GM19099 (cell line): ENCODE results near the gene PIP4K2C.

Experiments
- POLR2A ChIP-seq: IDR thresholded peaks from 3 replicates; pipeline ENCODE4 v1.6.1; 2011; ENCODE audit warnings: low read depth; ENCODE audit not compliant: insufficient read length; ENCODE audit errors: extremely low read depth

PIP4K2C gene

DNA sequence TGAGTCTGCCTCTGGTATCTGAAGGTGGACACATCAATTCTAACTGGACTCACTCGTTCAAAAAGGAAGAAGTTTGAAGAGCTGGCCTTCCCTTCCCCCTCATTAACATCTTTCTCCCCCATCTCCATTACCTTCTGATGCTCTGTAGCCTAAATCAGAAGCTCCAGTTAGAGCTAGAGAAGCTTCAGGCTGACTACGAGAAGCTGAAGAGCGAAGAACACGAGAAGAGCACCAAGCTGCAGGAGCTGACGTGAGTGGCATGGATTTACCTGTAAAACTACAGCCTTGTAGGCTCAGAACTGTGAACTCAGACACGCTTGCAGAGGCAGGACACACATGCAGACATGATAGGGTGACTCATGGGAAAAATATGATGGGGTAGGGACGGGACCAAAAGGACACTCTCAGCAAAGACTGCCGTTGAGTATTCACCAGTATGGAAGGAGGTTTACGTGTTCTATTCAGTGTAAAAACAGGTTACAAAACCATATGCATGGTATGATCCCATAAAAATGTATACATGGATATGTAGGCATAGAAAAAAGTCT is 14.3 kb upstream of the PIP4K2C start:
- TF ChIP-seq POLR2A, result no peak

DNA sequence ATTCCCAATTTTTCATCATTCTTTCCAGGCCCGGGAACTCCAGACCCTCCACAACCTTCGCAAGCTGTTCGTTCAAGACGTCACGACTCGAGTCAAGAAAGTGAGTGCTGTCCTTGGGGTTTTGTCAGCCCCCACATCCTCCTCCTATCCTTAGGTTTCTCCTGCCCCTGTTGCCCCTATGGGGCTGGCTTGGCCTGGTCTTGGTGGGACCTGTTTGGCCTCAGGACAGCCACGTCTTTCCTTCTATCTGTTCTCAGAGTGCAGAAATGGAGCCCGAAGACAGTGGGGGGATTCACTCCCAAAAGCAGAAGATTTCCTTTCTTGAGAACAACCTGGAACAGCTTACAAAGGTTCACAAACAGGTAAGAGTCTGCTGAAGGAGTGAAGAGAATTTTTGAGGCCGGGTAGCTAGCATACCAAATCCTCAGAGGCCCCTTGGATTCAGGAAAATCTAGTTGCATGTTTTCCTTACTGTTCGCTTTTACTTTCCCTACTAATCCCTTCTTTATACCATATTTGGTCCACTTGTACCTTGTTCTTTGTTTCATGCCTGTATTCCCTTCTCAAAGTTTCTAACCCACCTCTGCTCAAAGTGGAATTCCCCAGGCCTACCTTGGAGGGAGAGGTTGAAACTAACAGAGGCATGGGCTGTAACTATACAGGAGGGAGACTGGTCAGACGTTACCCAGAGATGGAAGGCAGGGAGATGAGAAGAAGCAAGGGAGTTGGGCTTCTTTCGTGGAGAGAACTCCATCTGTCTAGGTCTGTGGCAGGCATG is 12.8 kb upstream of the PIP4K2C start:
- TF ChIP-seq POLR2A, result no peak

DNA sequence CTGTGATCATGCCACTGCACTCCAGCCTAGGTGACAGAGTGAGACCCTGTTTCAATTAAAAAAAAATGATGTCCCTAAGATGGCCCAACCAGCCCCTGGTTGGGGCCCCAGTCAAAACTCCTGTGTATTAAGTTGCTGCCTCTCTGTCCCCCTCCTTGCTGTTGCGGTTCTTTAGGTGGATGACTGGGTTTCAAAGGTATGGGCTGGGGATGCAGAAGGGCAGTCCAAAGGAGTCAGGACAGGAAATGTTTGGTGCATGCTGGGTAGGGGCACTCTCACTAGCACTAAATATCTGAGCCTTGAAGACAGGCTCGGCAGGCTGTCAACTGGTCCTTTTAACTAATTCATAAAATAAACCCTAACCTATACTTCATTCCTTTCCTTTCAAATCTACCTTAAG is 12.0 kb upstream of the PIP4K2C start:
- TF ChIP-seq POLR2A, result no peak

DNA sequence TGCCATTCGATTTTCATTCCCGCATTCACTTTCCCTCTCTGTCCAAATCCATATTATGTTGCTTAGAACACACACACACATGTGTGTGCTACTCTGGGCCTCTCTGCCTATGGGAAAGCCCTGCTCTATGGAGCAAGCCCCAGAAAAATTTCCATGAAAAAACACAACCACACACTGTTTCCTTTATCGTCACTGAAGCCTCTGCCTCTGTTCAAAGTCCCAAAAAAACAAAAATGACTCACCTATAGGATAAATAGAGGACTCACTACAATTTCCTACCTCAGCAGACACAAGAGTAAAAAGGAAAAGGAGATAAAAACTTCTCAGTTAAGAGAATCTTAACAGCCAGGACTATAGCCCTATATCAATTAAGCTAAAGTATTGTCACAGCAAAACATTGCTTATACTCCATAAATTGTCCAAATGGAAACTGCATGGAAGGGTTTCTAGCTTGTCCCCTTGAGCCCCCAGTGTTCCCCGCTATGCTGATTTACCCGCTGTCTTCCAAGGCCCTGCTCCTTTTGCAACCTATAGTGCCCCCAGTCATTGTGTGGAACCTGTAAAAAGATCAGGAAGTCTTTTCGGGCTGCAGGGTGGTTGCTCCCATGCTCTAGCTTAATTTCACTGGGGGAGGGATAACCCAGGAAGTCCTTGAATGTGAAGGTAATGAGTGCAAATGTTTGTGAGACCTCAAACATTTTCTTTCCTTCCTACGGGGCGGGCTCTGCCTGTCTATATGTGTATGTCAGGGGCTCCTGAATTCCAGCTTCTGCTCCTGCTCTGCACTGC is 11.1 kb upstream of the PIP4K2C start:
- no peak for TF ChIP-seq POLR2A

DNA sequence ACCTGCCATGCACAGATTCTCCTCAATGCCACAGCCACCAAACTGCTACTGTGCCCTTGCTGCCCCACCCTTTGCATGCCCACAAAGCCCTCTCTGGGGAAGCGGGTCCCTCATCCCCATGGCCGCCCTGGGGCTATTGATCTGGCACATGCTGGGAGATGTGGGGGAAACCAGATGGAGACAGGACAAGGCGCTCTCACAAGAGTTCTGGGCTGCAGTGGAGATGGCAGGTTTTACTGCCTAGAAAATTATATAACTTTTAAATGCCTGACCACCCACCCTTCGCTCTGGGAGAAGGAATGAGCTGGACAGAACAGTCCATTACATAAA is 10.6 kb upstream of the PIP4K2C start:
- no peak for TF ChIP-seq POLR2A

DNA sequence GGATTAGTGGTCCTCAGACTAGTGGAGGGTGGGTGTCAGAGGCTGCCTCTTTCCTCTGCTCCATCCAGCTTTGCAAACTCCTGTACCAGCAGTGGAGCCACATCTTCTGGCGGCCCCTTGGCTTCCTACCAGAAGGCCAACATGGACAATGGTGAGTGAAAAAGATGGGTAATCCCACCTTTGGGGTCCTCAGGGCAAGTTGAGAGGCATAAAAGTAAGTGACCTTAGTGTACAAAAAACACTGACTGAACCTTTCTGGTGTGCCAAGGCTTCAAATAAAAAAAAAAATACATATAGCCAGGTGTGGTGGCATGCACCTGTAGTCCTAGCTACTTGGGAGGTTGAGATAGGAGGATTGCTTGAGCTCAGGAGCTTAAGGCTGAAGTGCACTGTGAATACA is 9.2 kb upstream of the PIP4K2C start:
- no peak for TF ChIP-seq POLR2A

DNA sequence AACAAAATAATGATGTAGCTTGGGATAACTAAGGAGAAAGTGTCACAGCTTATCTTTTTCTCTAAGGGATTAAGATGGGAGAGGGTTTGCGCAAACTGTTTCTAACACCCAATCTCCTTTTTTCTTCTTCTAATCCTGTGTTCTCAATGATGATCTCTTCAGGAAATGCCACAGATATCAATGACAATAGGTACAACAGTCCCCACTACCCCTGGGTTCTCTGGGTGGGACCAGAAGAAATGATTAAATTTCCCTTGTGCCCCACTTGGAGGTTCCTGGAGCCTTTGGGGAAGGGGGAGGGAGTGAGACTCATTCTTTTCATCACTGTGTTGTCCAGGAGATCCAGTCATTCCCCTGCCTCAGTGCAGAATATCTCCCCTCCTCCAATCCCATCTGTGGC is 8.6 kb upstream of the PIP4K2C start:
- no peak for TF ChIP-seq POLR2A

DNA sequence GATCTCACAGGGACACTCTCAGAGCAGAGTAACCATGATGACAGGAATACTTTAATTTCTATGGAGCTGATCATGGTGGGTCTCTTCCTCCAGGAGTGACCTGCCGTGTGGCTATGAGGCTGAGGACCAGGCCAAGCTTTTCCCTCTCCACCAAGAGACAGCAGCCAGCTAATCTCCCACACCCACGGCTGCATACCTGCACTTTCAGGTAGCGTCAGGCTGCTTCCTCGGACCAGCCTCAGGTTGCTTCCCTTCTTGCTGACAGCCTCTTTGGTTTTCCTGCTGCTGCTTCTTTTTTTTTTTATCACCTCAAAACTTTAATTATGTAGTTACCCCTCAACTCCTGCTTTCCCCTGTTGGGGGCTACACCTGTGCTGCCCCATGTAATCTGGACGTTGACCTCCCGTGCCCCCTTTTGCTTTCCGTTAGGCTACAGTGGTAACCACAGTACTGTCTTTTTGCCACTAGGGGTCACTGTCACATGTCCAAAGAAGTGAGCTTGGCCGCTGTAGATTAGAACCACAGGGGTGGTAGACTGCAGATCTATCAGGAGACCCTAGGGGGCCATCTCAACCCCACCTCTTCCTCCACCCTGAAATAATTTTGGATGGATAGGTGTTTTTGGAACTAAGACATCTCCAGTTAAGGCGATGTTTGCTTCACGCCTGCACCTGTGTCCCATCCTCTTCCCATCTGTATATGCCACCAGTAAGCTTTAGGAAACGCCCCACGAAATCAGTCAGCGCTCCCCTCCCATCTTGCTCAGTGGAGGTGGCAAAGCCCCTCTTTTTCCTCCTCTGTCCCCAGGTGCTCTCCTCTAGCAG is 7.8 kb upstream of the PIP4K2C start:
- no peak for TF ChIP-seq POLR2A

DNA sequence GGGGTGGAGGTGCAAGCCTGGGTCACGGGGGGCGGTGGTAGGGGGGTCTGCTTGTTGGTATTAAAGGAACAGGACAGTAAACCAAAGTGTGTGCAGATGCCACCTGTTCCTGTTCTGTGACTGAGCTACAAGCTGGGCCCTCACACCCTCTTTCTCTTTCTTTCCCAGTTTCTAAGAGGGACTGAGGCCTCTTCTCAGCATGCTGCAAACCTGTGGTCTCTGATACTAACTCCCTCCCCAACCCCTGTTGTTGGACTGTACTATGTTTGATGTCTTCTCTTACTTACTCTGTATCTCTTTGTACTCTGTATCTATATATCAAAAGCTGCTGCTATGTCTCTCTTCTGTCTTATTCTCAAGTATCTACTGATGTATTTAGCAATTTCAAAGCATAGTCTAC is 6.9 kb upstream of the PIP4K2C start:
- TF ChIP-seq POLR2A, result no peak

DNA sequence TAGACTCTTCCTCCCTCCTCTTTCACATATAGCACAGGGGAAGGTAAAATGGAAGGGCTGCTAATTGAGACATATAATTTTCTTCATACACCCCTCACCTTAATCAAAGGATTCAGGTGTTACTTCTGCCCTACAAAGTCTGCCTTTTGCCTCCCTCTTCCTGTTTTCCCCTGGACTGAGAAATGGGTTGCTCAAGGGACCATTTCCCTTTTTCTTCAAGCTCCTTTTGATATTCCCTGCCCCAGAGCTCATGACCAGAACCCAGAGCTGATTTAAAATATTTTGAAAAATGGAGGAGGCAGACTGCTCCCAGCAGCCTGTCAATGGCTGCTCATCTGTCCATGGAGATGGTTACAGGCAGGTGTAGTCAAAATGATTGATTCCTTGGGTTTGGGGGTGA is 6.3 kb upstream of the PIP4K2C start:
- no peak for TF ChIP-seq POLR2A

DNA sequence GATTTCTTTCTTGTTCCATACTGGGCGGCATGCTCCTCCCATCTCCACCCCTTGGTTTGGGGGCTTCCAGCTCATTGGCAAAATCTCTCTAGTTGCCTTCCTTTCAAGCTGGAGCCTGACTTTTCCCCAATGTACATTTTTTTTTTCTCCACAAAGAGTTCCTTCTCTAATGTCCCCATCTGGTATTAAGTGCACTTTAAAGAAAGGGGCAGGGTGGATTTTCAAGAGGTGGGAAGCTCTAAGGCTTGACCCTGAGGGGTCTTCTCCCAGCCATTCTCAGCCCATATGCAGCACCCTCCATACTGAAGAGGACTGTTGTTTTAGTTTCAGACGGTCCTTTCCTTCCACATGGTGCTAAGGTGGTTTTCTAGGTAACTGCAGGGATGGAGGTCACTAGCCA is 5.8 kb upstream of the PIP4K2C start:
- TF ChIP-seq POLR2A, result no peak

DNA sequence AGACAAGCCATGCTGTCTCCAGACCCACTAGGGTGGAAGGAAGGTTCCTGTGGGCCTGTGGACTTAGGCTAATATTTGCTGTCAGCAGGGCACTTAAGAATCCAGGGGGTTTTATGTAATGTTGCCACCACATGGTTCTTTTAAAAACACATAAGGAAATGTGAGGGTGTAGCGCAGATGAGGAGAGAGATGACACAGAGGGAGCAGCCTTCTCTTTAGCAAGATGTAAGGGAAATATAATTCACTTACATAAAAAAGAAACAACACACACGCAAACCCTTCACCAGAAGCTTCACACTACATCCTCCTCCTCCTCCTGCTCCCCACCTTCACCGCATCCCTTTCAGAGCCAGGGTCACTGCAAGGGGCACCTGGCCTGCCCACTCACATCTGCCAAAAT is 4.9 kb upstream of the PIP4K2C start:
- no peak for TF ChIP-seq POLR2A

DNA sequence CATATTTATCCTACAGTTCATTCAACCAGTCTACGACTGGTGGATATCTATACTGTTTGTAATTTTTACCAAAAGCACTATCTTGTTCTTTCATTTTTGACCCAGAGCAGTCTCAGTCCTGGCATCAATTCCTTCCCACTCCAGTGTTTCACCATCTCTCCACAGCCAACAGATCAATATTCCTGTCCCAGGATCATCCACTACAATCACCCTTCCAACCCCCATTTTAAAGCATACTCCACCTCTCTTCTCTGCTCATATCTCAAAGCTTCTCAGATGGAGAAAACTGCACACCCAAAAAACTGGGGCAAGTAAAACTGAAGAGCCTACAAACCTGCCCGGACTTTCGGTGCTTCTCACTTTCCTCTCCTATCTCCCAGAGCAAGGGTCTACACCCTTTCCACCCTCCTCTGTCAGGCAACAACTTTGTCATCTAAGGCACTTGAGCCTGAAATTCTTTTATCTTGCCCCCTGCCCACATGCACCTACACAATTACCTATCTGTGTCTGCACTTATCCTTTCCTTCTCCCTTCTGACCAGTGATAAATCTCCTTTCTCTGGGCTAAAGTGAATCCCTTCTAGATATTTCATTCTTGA is 4.1 kb upstream of the PIP4K2C start:
- TF ChIP-seq POLR2A, result no peak

DNA sequence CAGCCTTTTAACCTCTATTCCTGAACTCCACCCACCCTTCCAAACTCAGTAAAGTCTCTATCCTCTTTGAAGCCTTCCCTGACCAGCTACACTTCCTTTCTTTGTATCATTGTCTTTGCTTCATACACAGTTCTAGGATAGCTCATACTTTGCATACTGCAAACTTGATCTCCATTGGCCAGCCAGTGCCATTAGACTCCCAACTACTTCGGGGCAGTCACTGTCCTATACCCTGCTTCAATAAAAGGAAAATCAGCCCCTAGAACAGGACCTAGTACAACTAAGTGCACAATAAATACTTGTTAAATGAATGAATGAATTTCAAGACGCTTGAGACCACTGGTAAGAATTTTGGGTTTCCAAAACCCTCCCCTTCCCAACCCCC is 521 bp upstream of the PIP4K2C start:
- TF ChIP-seq POLR2A, result no peak

DNA sequence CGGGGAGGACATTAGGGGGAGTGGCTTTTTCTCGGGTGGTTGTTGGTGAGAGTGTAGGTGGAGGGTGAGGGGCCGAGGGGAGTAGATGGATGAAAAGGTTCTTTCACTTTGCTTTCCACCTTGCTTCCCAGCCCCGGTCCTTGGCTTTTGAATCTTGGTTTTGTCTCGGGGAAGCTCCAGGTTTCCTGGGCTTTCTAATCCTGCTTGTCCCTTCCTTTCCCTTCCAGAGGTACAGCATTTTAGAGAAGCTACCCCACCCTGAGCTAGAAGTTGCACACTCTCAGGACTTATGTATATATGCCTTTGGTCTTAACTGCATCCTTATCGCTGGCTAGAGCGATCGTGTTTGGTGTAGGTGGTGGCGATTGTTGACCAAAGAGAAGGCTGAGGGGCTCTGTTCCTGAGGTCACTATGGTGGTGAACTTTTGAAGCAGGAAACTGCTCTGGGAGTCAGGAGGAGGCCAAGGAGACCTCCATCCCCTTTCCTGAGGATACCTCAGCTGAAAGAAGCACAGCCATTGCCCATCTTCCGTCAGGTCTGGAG is 862 bp downstream of the PIP4K2C start:
- no peak for TF ChIP-seq POLR2A
